RWPE1 (cell line): Measurements from ENCODE around the gene CPS1.

Source experiments
- CTCF ChIA-PET: fragments of 350-600 bp; sonication (Branson Sonifier 250); formaldehyde crosslinking; extraction: SDS; loops from one replicate; lab custom pipeline; 2021; lab: Yijun Ruan, JAX
- POLR2A ChIA-PET: fragments of 400-600 bp; formaldehyde crosslinking; extraction: SDS; loops from one replicate; lab custom pipeline; 2020; ENCODE audit warnings: antibody characterized with exemption; ENCODE audit not compliant: low non-redundant PET; lab: Yijun Ruan, JAX
- DNase-seq: peaks from one replicate; pipeline ENCODE4 v3.0.0; 2012; ENCODE audit warnings: low spot score
- H3K27ac ChIP-seq: fragments of 450-650 bp; 2 replicates; pipeline ENCODE4 v1.5.1; 2017
- CTCF ChIP-seq: fragments of 450-650 bp; conservative IDR thresholded peaks from 2 replicates; pipeline ENCODE4 v1.5.1; 2017; ENCODE audit warnings: low read depth, mild to moderate bottlenecking

The CPS1 gene

GRCh38 chr2:210541290-210541902, 15.0 kb upstream of the CPS1 start:
- DNase-seq = no peak
- H3K27ac ChIP-seq = no peak overlapping the region
- POLR2A ChIA-PET = no interaction called here
- CTCF ChIA-PET = interaction anchor here (0.7 kb wide), 1 partner anchor 89 kb away, joined by 4 read pairs; no protein-coding TSS in a partner anchor
- TF ChIP-seq CTCF = no peak

- TF ChIP-seq CTCF = no peak
- ChIA-PET POLR2A (no interaction called here), CTCF (no interaction called here)
- DNase-seq = no peak
- H3K27ac ChIP-seq = no peak overlapping the region
Measured at GRCh38 chr2:210544007-210544590, 12.3 kb upstream of the CPS1 start.

GRCh38 chr2:210544831-210545230, 11.6 kb upstream of the CPS1 start:
- TF ChIP-seq CTCF = no peak
- no peak overlapping the region for H3K27ac ChIP-seq
- ChIA-PET POLR2A (no interaction called here), CTCF (no interaction called here)
- no peak for DNase-seq

GRCh38 chr2:210546424-210547208, 9.8 kb upstream of the CPS1 start:
- no peak overlapping the region for H3K27ac ChIP-seq
- no peak for DNase-seq
- CTCF ChIA-PET = no interaction called here
- POLR2A ChIA-PET = no interaction called here
- no peak for TF ChIP-seq CTCF

GRCh38 chr2:210548031-210548430, 8.4 kb upstream of the CPS1 start:
- TF ChIP-seq CTCF = no peak
- H3K27ac ChIP-seq = no peak overlapping the region
- DNase-seq = no peak
- POLR2A ChIA-PET = no interaction called here
- CTCF ChIA-PET = no interaction called here

- CTCF ChIA-PET = no interaction called here
- no peak for DNase-seq
- POLR2A ChIA-PET = no interaction called here
- TF ChIP-seq CTCF = no peak
- no peak overlapping the region for H3K27ac ChIP-seq
Measured at GRCh38 chr2:210548878-210549384, 7.5 kb upstream of the CPS1 start.
